A673 (cell line): ENCODE results near the gene TBC1D9. TPM values are rescaled to one million over a fixed set of nuclear protein-coding genes. Genes with fewer than 3 reads are reported as not detected.

ENCODE experiments used
- BruUV-seq: library from RNA; stranded (reverse); fragments of 400-500 nt; replicated peaks from 2 replicates; lab custom pipeline; 2021; lab: Mats Ljungman, UMichigan
- CTCF ChIA-PET: fragments of 300-600 bp; sonication (Branson Sonifier 250); formaldehyde crosslinking; loops from one replicate; lab custom pipeline; 2022; ENCODE audit warnings: antibody characterized with exemption; lab: Charles Lee
- POLR2A ChIA-PET: fragments of 300-600 bp; sonication (Branson Sonifier 250); formaldehyde crosslinking; loops from one replicate; lab custom pipeline; 2022; ENCODE audit warnings: antibody characterized with exemption; ENCODE audit not compliant: low non-redundant PET; lab: Charles Lee
- DNase-seq: peaks from one replicate; pipeline ENCODE4 v3.0.0-alpha.2; 2015; ENCODE audit warnings: low spot score
- H3K27ac ChIP-seq: fragments of 200-600 bp; sonication (generic); 2 replicates; pipeline ENCODE4 v1.5.1; 2016; ENCODE audit warnings: mixed run types, low read depth, mild to moderate bottlenecking, mixed read lengths, antibody characterized with exemption, low read length; ENCODE audit not compliant: poor library complexity, severe bottlenecking
- H3K27me3 ChIP-seq: fragments of 200-600 bp; sonication (generic); replicated peaks from 2 replicates; pipeline ENCODE4 v1.6.1; 2017; ENCODE audit warnings: mixed run types, low read depth, mild to moderate bottlenecking, mixed read lengths, antibody characterized with exemption, low read length; ENCODE audit not compliant: insufficient read depth, poor library complexity
- H3K36me3 ChIP-seq: fragments of 200-600 bp; sonication (generic); 2 replicates; pipeline ENCODE4 v1.6.1; 2016; ENCODE audit warnings: mixed run types, mild to moderate bottlenecking, mixed read lengths, antibody characterized with exemption, low read length; ENCODE audit not compliant: insufficient read depth, poor library complexity, severe bottlenecking
- H3K4me1 ChIP-seq: fragments of 200-600 bp; sonication (generic); 2 replicates; pipeline ENCODE4 v1.6.1; 2017; ENCODE audit warnings: mixed run types, mild to moderate bottlenecking, mixed read lengths, antibody characterized with exemption, low read length; ENCODE audit not compliant: insufficient read depth, poor library complexity, severe bottlenecking
- H3K4me3 ChIP-seq: fragments of 200-600 bp; sonication (generic); 2 replicates; pipeline ENCODE4 v1.5.1; 2016; ENCODE audit warnings: low read depth, mixed run types, mild to moderate bottlenecking, mixed read lengths, low read length; ENCODE audit not compliant: poor library complexity, severe bottlenecking
- H3K9me3 ChIP-seq: fragments of 200-600 bp; sonication (generic); 2 replicates; pipeline ENCODE4 v1.6.1; 2016; ENCODE audit warnings: mixed run types, low read depth, mild to moderate bottlenecking, mixed read lengths, antibody characterized with exemption, low read length; ENCODE audit not compliant: poor library complexity, severe bottlenecking
- EZH2 ChIP-seq: fragments of 200-600 bp; sonication (generic); IDR thresholded peaks from 2 replicates; pipeline ENCODE4 v1.6.1; 2017; ENCODE audit warnings: borderline replicate concordance, low read depth, mild to moderate bottlenecking, mixed read lengths, antibody characterized with exemption, low read length; ENCODE audit not compliant: poor library complexity, severe bottlenecking
- intact Hi-C: fragments of 100-400 bp; cut with micrococcal nuclease; formaldehyde crosslinking; loops from one replicate; pipeline ENCODE4 v1.10.0; 2022; ENCODE audit not compliant: unreplicated experiment
- total RNA-seq: library from RNA; stranded (reverse); gene quantifications from 2 replicates; pipeline ENCODE4 v1.2.3, GENCODE V29; 2021
- TF ChIP-seq, protein P1 (sequence below): fragments of 300-800, 200-600 bp; sonication (generic); conservative IDR thresholded peaks from 2 replicates; pipeline ENCODE4 v1.5.1; 2017; ENCODE audit warnings: low read depth, mild to moderate bottlenecking, antibody characterized with exemption, low read length, moderate library complexity, mixed read lengths

Gene TBC1D9
- total RNA-seq, 1 experiment from 2014 or later = 22.4 TPM

DNA sequence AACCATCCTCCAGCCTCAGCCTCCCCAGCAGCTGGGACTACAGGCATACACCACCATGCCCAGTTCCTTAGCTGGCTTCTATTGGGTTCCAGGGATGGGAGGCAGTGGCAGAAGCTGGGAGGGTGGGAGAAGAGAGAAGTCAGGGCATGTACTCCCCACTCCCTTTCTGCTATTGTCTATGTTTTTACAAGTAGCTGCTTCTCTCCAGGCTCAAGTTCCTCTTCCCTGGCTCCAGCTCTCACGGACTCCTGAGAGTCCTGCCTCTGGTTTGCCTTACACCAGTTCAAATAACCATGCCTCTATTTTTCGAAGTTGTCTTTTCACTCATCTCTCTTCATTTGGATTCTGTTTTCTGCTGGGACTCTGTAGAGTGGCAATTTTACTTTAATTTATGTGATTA lies 2.9 kb downstream of the TBC1D9 start:
- Histone ChIP-seq H3K27me3 (no peaks in the 10 kb centered on the region), H3K4me3 (no peak overlapping the region), H3K27ac (no peak overlapping the region), H3K4me1 (peaks cover 15% of the 10 kb centered on the region), H3K36me3 (no peaks in the 10 kb centered on the region), H3K9me3 (peaks cover 22% of the 10 kb centered on the region)
- ChIA-PET CTCF (no interaction called here), POLR2A (no interaction called here)
- BruUV-seq = no TSS peak
- intact Hi-C loops = no loop called here
- TF ChIP-seq EZH2 = no peak
- TF ChIP-seq, protein P1, sequence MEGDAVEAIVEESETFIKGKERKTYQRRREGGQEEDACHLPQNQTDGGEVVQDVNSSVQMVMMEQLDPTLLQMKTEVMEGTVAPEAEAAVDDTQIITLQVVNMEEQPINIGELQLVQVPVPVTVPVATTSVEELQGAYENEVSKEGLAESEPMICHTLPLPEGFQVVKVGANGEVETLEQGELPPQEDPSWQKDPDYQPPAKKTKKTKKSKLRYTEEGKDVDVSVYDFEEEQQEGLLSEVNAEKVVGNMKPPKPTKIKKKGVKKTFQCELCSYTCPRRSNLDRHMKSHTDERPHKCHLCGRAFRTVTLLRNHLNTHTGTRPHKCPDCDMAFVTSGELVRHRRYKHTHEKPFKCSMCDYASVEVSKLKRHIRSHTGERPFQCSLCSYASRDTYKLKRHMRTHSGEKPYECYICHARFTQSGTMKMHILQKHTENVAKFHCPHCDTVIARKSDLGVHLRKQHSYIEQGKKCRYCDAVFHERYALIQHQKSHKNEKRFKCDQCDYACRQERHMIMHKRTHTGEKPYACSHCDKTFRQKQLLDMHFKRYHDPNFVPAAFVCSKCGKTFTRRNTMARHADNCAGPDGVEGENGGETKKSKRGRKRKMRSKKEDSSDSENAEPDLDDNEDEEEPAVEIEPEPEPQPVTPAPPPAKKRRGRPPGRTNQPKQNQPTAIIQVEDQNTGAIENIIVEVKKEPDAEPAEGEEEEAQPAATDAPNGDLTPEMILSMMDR = no peak
- DNase-seq = no peak

DNA sequence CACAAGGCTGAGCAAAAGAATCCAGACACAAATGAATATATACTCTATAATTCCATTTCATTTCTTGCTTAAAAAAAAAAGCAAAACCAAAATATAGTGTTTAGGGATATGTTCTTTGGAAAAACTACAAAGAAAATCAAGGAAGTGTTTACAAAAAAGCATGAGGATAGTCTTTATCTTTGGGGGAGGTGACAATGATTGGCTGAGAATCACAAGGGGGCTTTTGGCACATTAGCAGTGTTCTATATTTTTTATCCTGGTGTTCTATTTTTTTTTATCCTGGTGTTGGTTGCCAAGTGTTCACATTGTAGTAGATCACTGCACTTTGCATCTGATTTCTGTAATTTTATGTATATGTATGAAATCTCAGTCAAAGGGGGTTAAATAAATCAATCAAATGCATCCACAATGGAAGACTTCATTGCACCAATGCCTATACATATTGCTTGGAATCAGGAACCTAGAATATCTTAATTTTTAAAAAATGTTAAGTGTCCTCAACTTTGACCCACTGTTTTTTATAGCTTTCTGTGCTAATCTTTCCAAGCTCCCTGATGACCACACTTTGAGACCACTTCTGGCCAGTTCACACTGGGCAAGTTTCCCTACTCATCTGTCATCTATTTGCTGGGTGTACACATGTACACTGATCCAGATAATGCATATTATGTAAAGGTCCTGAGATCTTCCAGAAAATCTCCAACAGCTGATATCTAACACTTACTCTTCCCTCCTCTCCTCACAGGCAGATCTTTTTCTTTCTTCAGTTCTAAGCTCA lies 3.7 kb downstream of the TBC1D9 start:
- intact Hi-C loops = no loop called here
- peaks cover 28% of the 10 kb centered on the region for H3K9me3 ChIP-seq
- H3K27ac ChIP-seq = no peak overlapping the region
- H3K27me3 ChIP-seq = no peaks in the 10 kb centered on the region
- TF ChIP-seq, protein P1 = no peak
- no peak for TF ChIP-seq EZH2
- peaks cover 13% of the 10 kb centered on the region for H3K4me1 ChIP-seq
- H3K36me3 ChIP-seq = no peaks in the 10 kb centered on the region
- BruUV-seq = no TSS peak
- DNase-seq = no peak
- POLR2A ChIA-PET = no interaction called here
- no peak overlapping the region for H3K4me3 ChIP-seq
- CTCF ChIA-PET = no interaction called here

DNA sequence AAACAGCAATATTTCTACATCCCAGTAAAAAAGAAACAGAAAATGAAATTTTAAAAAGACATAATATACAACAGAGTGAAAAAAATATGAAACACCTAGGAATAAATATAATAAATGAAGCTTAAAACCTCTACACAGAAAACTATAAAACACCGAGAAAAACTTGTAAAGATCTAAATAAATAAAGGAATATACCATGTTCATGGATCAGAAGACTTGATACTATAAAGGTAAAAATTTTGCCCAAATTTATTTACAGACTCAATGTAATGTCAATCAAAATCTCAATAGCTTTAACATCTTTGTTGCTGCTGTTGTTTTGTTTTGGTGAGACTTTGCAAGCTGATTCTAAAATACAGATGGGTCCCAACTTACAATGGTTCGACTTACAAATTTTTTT lies 5.7 kb downstream of the TBC1D9 start:
- ChIA-PET CTCF (no interaction called here), POLR2A (no interaction called here)
- H3K4me1 ChIP-seq = peaks cover 7% of the 10 kb centered on the region
- no peak overlapping the region for H3K27ac ChIP-seq
- TF ChIP-seq, protein P1 = no peak
- TF ChIP-seq EZH2 = no peak
- H3K4me3 ChIP-seq = no peak overlapping the region
- no TSS peak for BruUV-seq
- intact Hi-C loops = no loop called here
- H3K36me3 ChIP-seq = no peaks in the 10 kb centered on the region
- H3K9me3 ChIP-seq = peaks cover 28% of the 10 kb centered on the region
- DNase-seq = no peak
- no peaks in the 10 kb centered on the region for H3K27me3 ChIP-seq
